ENCODE measurements around the gene OGT.
"Not testable (repeated sequence)": the region's sequence is repeated elsewhere in the genome, so short reads cannot be mapped to it uniquely, and the experiment has no call there.

Gene OGT

GRCh38 chrX:71599965-71600364 lies 67.1 kb downstream of the OGT start:
- no peak for DNase-seq

GRCh38 chrX:71603618-71604017 lies 70.7 kb downstream of the OGT start:
- DNase-seq: no peak

GRCh38 chrX:71604141-71604540 lies 71.2 kb downstream of the OGT start:
- no peak for DNase-seq

- DNase-seq: no peak
Measured at GRCh38 chrX:71604796-71605568, 72.1 kb downstream of the OGT start.

GRCh38 chrX:71606536-71607216 lies 73.8 kb downstream of the OGT start:
- no peak for DNase-seq

GRCh38 chrX:71607488-71607887 lies 74.6 kb downstream of the OGT start:
- DNase-seq: no peak

GRCh38 chrX:71609095-71609750 lies 76.3 kb downstream of the OGT start:
- no peak for DNase-seq

GRCh38 chrX:71611736-71612135 lies 78.8 kb downstream of the OGT start:
- not testable (repeated sequence) for DNase-seq

- DNase-seq: no peak
Measured at GRCh38 chrX:71612256-71612655, 79.4 kb downstream of the OGT start.

- no peak for DNase-seq
Measured at GRCh38 chrX:71615056-71615455, 82.2 kb downstream of the OGT start.

GRCh38 chrX:71615954-71616353 lies 83.0 kb downstream of the OGT start:
- DNase-seq: no peak

GRCh38 chrX:71616672-71617529 lies 84.0 kb downstream of the OGT start:
- no peak for DNase-seq

- no peak for DNase-seq
Measured at GRCh38 chrX:71617742-71618141, 84.8 kb downstream of the OGT start.

GRCh38 chrX:71618303-71618721 lies 85.4 kb downstream of the OGT start, which contains the start of gene CXCR3:
Gene CXCR3, minus strand, starts transcription at chrX:71618511. Its CDS starts 62 bp downstream, at chrX:71618449.
- DNase-seq: no peak

GRCh38 chrX:71618787-71619186 lies 85.9 kb downstream of the OGT start:
- DNase-seq: no peak

- no peak for DNase-seq
Measured at GRCh38 chrX:71619193-71619592, 86.3 kb downstream of the OGT start.

- no peak for DNase-seq
Measured at GRCh38 chrX:71619986-71620385, 87.1 kb downstream of the OGT start.

- DNase-seq: no peak
Measured at GRCh38 chrX:71621603-71622002, 88.7 kb downstream of the OGT start.

- no peak for DNase-seq
Measured at GRCh38 chrX:71622032-71622575, 89.2 kb downstream of the OGT start.

- no peak for DNase-seq
Measured at GRCh38 chrX:71622576-71623450, 89.9 kb downstream of the OGT start.

- no peak for DNase-seq
Measured at GRCh38 chrX:71623714-71624113, 90.8 kb downstream of the OGT start.

GRCh38 chrX:71625471-71625870 lies 92.6 kb downstream of the OGT start:
- DNase-seq: no peak
